ENCODE data around the gene DEFB126. TPM values are rescaled to one million over a fixed set of nuclear protein-coding genes. Genes with fewer than 3 reads are reported as not detected.

Gene DEFB126, protein sequence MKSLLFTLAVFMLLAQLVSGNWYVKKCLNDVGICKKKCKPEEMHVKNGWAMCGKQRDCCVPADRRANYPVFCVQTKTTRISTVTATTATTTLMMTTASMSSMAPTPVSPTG
- total RNA-seq = not detected in 2 replicates

DNA sequence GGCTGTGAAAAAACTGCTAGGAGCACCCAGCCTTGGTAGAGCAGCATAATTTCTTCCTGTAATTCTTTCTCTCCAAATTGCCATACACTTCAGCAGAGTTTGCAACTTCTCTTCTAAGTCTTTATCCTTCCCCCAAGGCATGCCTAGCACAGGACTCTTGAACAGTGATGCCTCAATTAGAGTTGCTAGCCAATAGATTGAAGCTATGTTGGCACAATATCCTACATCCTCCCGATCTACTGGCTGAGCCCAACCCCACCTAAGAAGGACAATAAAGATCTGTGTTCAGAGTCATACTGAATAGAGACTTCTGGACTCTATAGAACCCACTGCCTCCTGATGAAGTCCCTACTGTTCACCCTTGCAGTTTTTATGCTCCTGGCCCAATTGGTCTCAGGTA lies at the start of gene DEFB126:
DEFB126 (plus strand) TSS at position 301 of the 400 bp plus-strand sequence; CDS start at position 340, 39 bp downstream.

DNA sequence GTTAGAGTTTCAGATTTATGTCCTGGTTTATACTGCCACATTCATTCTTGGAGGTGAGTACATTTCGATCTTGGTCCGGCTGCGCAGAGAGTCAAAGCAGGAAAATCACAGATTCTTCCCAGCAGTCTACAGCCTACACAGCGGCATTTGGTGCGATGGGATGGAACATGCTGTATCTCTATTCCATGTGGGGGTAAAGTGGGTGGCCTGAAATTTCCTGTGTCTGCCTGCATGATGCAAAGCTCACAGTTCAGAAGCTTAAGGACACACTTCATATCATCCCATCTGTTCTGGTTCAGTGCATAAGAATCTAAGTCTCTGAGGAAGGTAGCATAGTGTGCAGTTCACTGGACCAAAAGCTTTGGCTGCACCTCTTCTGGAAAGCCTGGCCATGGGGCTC lies 14.8 kb downstream of the DEFB126 start, which contains the start of gene DEFB127:
DEFB127 (plus strand) TSS at position 301 of the 400 bp plus-strand sequence; CDS start at position 392, 91 bp downstream.

GRCh38 chr20:189611-190010 lies 47.2 kb downstream of the DEFB126 start, which contains the start of gene DEFB128:
Gene DEFB128 (minus strand): TSS chr20:189711. CDS start chr20:189623, 88 bp downstream.

Other genes starting within 250 kb of the DEFB126 start
- not detected in 2 replicates for gene DEFB125, start 54.9 kb upstream of the DEFB126 start, total RNA-seq
- not detected in 2 replicates for gene DEFB127, start 14.9 kb downstream of the DEFB126 start, total RNA-seq
- not detected in 2 replicates for gene DEFB128, start 47.1 kb downstream of the DEFB126 start, total RNA-seq
- not detected in 2 replicates for gene DEFB129, start 84.7 kb downstream of the DEFB126 start, total RNA-seq
- not detected in 2 replicates for gene DEFB132, start 115.1 kb downstream of the DEFB126 start, total RNA-seq
- gene C20orf96, start 148.2 kb downstream of the DEFB126 start, total RNA-seq = 2.4 and 2.6 TPM in 2 replicates
- gene ZCCHC3, start 155.0 kb downstream of the DEFB126 start, total RNA-seq = 9.0 and 11.6 TPM in 2 replicates
- gene SOX12, start 183.0 kb downstream of the DEFB126 start, total RNA-seq = 2.1 and 3.1 TPM in 2 replicates
- 14.5 and 18.2 TPM in 2 replicates for gene NRSN2, start 204.5 kb downstream of the DEFB126 start, total RNA-seq
- 35.8 and 82.1 TPM in 2 replicates for gene TRIB3, start 238.2 kb downstream of the DEFB126 start, total RNA-seq